Mesenchymal stem cell (in vitro differentiated cells and primary cell): ENCODE results near the gene LRRC7.

ENCODE experiments used
- DNase-seq: peaks from one replicate; pipeline ENCODE4 v3.0.0-alpha.2; 2013
- H2AFZ ChIP-seq: one replicate; pipeline ENCODE4 v1.6.1; 2013; ENCODE audit warnings: low read depth, mild to moderate bottlenecking, control low read depth, inconsistent platforms, low read length, moderate library complexity
- H2AK5ac ChIP-seq: 2 replicates; pipeline ENCODE4 v1.6.1; 2013; ENCODE audit warnings: low read length, moderate library complexity, mild to moderate bottlenecking, inconsistent platforms; ENCODE audit not compliant: severe bottlenecking
- H2BK120ac ChIP-seq: one replicate; pipeline ENCODE4 v1.6.1; 2013; ENCODE audit warnings: low read depth, mild to moderate bottlenecking, inconsistent platforms, low read length, moderate library complexity
- H2BK12ac ChIP-seq, 2 experiments: one replicate each; pipeline ENCODE4 v1.6.1; 2013; ENCODE audit warnings: inconsistent platforms in 2 of 2, low read length in 2 of 2, mild to moderate bottlenecking in 2 of 2, moderate library complexity in 2 of 2, control low read depth in 1 of 2
- H2BK15ac ChIP-seq: one replicate; pipeline ENCODE4 v1.6.1; 2013; ENCODE audit warnings: mild to moderate bottlenecking, low read depth, inconsistent platforms; ENCODE audit not compliant: poor library complexity, severe bottlenecking
- H2BK5ac ChIP-seq: 2 replicates; pipeline ENCODE4 v1.6.1; 2013; ENCODE audit warnings: low read depth, mild to moderate bottlenecking, low read length, control low read depth, inconsistent platforms; ENCODE audit not compliant: poor library complexity, severe bottlenecking
- H3K14ac ChIP-seq, 2 experiments: one replicate each; pipeline ENCODE4 v1.6.1; 2013; ENCODE audit warnings: inconsistent platforms in 2 of 2, low read length in 2 of 2, control low read depth in 1 of 2, mild to moderate bottlenecking in 1 of 2, moderate library complexity in 1 of 2
- H3K18ac ChIP-seq, 2 experiments: one replicate each; pipeline ENCODE4 v1.6.1; 2013; ENCODE audit warnings: inconsistent platforms in 2 of 2, low read length in 2 of 2, control low read depth in 1 of 2, low read depth in 1 of 2, mild to moderate bottlenecking in 1 of 2
- H3K23ac ChIP-seq, 2 experiments: one replicate each; pipeline ENCODE4 v1.6.1; 2013; ENCODE audit warnings: inconsistent platforms in 2 of 2, low read length in 2 of 2, mild to moderate bottlenecking in 2 of 2, moderate library complexity in 2 of 2, control low read depth in 1 of 2
- H3K27ac ChIP-seq: 2 replicates; pipeline ENCODE4 v1.5.1; 2013; ENCODE audit warnings: mild to moderate bottlenecking, moderate library complexity, low read length, control low read depth, inconsistent platforms; ENCODE audit not compliant: poor library complexity, severe bottlenecking
- H3K27me3 ChIP-seq, 2 experiments: 2 replicates each; pipeline versions ENCODE4 v1.6.1 to v1.7.0; 2013; ENCODE audit warnings: low read length in 2 of 2, mild to moderate bottlenecking in 2 of 2, moderate library complexity in 2 of 2, control low read depth in 1 of 2, inconsistent platforms in 1 of 2; ENCODE audit not compliant: control insufficient read depth in 1 of 2, insufficient read depth in 1 of 2
- H3K36me3 ChIP-seq, 2 experiments: 2 replicates each; pipeline versions ENCODE4 v1.6.1 to v1.7.0; 2013; ENCODE audit warnings: low read length in 2 of 2, control low read depth in 1 of 2, inconsistent platforms in 1 of 2, low read depth in 1 of 2, mild to moderate bottlenecking in 1 of 2; ENCODE audit not compliant: insufficient read depth in 2 of 2, control insufficient read depth in 1 of 2
- H3K4ac ChIP-seq, 2 experiments: one replicate each; pipeline ENCODE4 v1.6.1; 2013; ENCODE audit warnings: inconsistent platforms in 2 of 2, low read length in 2 of 2, mild to moderate bottlenecking in 2 of 2, moderate library complexity in 2 of 2, control low read depth in 1 of 2, low read depth in 1 of 2
- H3K4me1 ChIP-seq: 2 replicates; pipeline ENCODE4 v1.6.1; 2013; ENCODE audit warnings: low read depth, low read length, control low read depth; ENCODE audit not compliant: control insufficient read depth, insufficient read depth
- H3K4me2 ChIP-seq: 2 replicates; pipeline ENCODE4 v1.6.1; 2013; ENCODE audit warnings: low read length, mild to moderate bottlenecking, inconsistent platforms; ENCODE audit not compliant: poor library complexity, severe bottlenecking
- H3K4me3 ChIP-seq, 2 experiments: 2 replicates each; pipeline versions ENCODE4 v1.5.1 to v1.7.0; 2013; ENCODE audit warnings: low read length in 2 of 2, mild to moderate bottlenecking in 2 of 2, control low read depth in 1 of 2, low read depth in 1 of 2; ENCODE audit not compliant: insufficient read depth in 1 of 2
- H3K79me1 ChIP-seq: replicated peaks from 2 replicates; pipeline ENCODE4 v1.6.1; 2013; ENCODE audit warnings: mild to moderate bottlenecking, control low read depth, low read length, inconsistent platforms; ENCODE audit not compliant: poor library complexity, severe bottlenecking
- H3K9ac ChIP-seq: 2 replicates; pipeline ENCODE4 v1.7.0; 2013; ENCODE audit warnings: mild to moderate bottlenecking, low read length, moderate library complexity
- H3K9me3 ChIP-seq: 2 replicates; pipeline ENCODE4 v1.7.0; 2013; ENCODE audit warnings: mild to moderate bottlenecking, low read length; ENCODE audit not compliant: control insufficient read depth
- H4K8ac ChIP-seq: one replicate; pipeline ENCODE4 v1.6.1; 2013; ENCODE audit warnings: inconsistent platforms, mild to moderate bottlenecking, low read length, moderate library complexity
- H4K91ac ChIP-seq: one replicate; pipeline ENCODE4 v1.6.1; 2013; ENCODE audit warnings: mild to moderate bottlenecking, low read length, inconsistent platforms
- WGBS: methylation state at CpG from one replicate; pipeline ENCODE4 v1.1.7; 2013; ENCODE audit warnings: mixed read lengths; 5-methylcytosine and 5-hydroxymethylcytosine counted together

The LRRC7 gene

GRCh38 chr1:70003211-70003908 lies 435.6 kb downstream of the LRRC7 start:
- no peak overlapping the region for H4K8ac ChIP-seq
- H3K4me2 ChIP-seq = no peak overlapping the region
- no peak overlapping the region for H3K9ac ChIP-seq
- H2BK12ac ChIP-seq = no peak overlapping the region
- H3K23ac ChIP-seq = no peak overlapping the region
- H3K9me3 ChIP-seq = no peaks in the 10 kb centered on the region
- no peak overlapping the region for H3K18ac ChIP-seq
- H2AFZ ChIP-seq = no peak overlapping the region
- no peaks in the 10 kb centered on the region for H3K36me3 ChIP-seq
- no CpG with 5 or more reads among the region's 1 CpG for WGBS
- H3K14ac ChIP-seq = no peak overlapping the region
- H3K4me1 ChIP-seq = no peaks in the 10 kb centered on the region
- H3K4me3 ChIP-seq = no peak overlapping the region
- H3K79me1 ChIP-seq = no peaks in the 10 kb centered on the region
- H3K27ac ChIP-seq = no peak overlapping the region
- H3K27me3 ChIP-seq = no peaks in the 10 kb centered on the region
- no peak overlapping the region for H2BK5ac ChIP-seq
- H2AK5ac ChIP-seq = no peak overlapping the region
- H4K91ac ChIP-seq = no peak overlapping the region
- no peak overlapping the region for H2BK120ac ChIP-seq
- DNase-seq = no peak
- no peak overlapping the region for H3K4ac ChIP-seq
- H2BK15ac ChIP-seq = no peak overlapping the region

- Histone ChIP-seq H3K4me1 (no peaks in the 10 kb centered on the region), H3K14ac (no peak overlapping the region), H2AFZ (no peak overlapping the region), H3K4me3 (no peak overlapping the region), H2BK12ac (no peak overlapping the region), H3K36me3 (no peaks in the 10 kb centered on the region), H3K9me3 (no peaks in the 10 kb centered on the region), H3K79me1 (no peaks in the 10 kb centered on the region), H4K8ac (no peak overlapping the region), H3K23ac (no peak overlapping the region), H3K27ac (no peak overlapping the region), H3K4ac (no peak overlapping the region), H3K4me2 (no peak overlapping the region), H2BK15ac (no peak overlapping the region), H4K91ac (no peak overlapping the region), H3K9ac (no peak overlapping the region), H2AK5ac (no peak overlapping the region), H2BK120ac (no peak overlapping the region), H3K18ac (no peak overlapping the region), H2BK5ac (no peak overlapping the region), H3K27me3 (no peaks in the 10 kb centered on the region)
- no peak for DNase-seq
Observed at GRCh38 chr1:70005386-70006034, 437.8 kb downstream of the LRRC7 start.

- H2AFZ ChIP-seq = no peak overlapping the region
- H2BK15ac ChIP-seq = no peak overlapping the region
- no peak overlapping the region for H3K14ac ChIP-seq
- H2AK5ac ChIP-seq = no peak overlapping the region
- H3K4me3 ChIP-seq = no peak overlapping the region
- H2BK5ac ChIP-seq = no peak overlapping the region
- H2BK120ac ChIP-seq = no peak overlapping the region
- WGBS = 90% methylated on average over 2 of the region's 2 CpGs
- no peak overlapping the region for H3K18ac ChIP-seq
- H4K8ac ChIP-seq = no peak overlapping the region
- no peaks in the 10 kb centered on the region for H3K9me3 ChIP-seq
- no peak for DNase-seq
- H3K79me1 ChIP-seq = no peaks in the 10 kb centered on the region
- H3K23ac ChIP-seq = no peak overlapping the region
- no peak overlapping the region for H4K91ac ChIP-seq
- no peak overlapping the region for H3K27ac ChIP-seq
- no peak overlapping the region for H3K9ac ChIP-seq
- H2BK12ac ChIP-seq = no peak overlapping the region
- no peaks in the 10 kb centered on the region for H3K4me1 ChIP-seq
- no peak overlapping the region for H3K4me2 ChIP-seq
- H3K4ac ChIP-seq = no peak overlapping the region
- no peaks in the 10 kb centered on the region for H3K27me3 ChIP-seq
- no peaks in the 10 kb centered on the region for H3K36me3 ChIP-seq
Observed at GRCh38 chr1:70008660-70009059, 440.9 kb downstream of the LRRC7 start.

GRCh38 chr1:70017770-70018169 lies 450.0 kb downstream of the LRRC7 start:
- H4K91ac ChIP-seq = no peak overlapping the region

More at GRCh38 chr1:70017770-70018169, 450.0 kb downstream of the LRRC7 start:
- no peak overlapping the region for H4K8ac ChIP-seq
- DNase-seq = no peak
- H3K14ac ChIP-seq = no peak overlapping the region
- no peak overlapping the region for H2BK15ac ChIP-seq
- no peaks in the 10 kb centered on the region for H3K36me3 ChIP-seq
- no peak overlapping the region for H3K4ac ChIP-seq
- H2BK5ac ChIP-seq = no peak overlapping the region
- H3K27me3 ChIP-seq = no peaks in the 10 kb centered on the region
- H2AFZ ChIP-seq = no peak overlapping the region
- H3K9ac ChIP-seq = no peak overlapping the region
- no peak overlapping the region for H3K18ac ChIP-seq
- H3K9me3 ChIP-seq = no peaks in the 10 kb centered on the region
- H3K4me1 ChIP-seq = no peaks in the 10 kb centered on the region
- no peak overlapping the region for H3K4me2 ChIP-seq
- no peak overlapping the region for H2BK12ac ChIP-seq
- no peaks in the 10 kb centered on the region for H3K79me1 ChIP-seq
- H2AK5ac ChIP-seq = no peak overlapping the region
- H3K4me3 ChIP-seq = no peak overlapping the region
- no peak overlapping the region for H2BK120ac ChIP-seq
- H3K23ac ChIP-seq = no peak overlapping the region
- H3K27ac ChIP-seq = no peak overlapping the region
